Calu3 (cell line): Measurements from ENCODE around the gene RGSL1. TPM values are rescaled to one million over a fixed set of nuclear protein-coding genes. Genes with fewer than 3 reads are reported as not detected.
"Not testable (repeated sequence)": the region's sequence is repeated elsewhere in the genome, so short reads cannot be mapped to it uniquely, and the experiment has no call there.

ENCODE experiments used
- BruUV-seq: library from RNA; stranded (reverse); fragments of 400-500 nt; replicated peaks from 2 replicates; lab custom pipeline; 2021; lab: Mats Ljungman, UMichigan
- CTCF ChIA-PET: fragments of 300-600 bp; sonication (Branson Sonifier 250); formaldehyde crosslinking; loops from one replicate; lab custom pipeline; 2022; ENCODE audit warnings: antibody characterized with exemption; lab: Charles Lee
- DNase-seq: peaks from one replicate; pipeline ENCODE4 v3.0.0; 2022
- H3K27ac Mint-ChIP-seq: one replicate; pipeline ENCODE4 v1.8.0; 2022; ENCODE audit warnings: mixed read lengths; ENCODE audit not compliant: unreplicated experiment
- H3K27me3 Mint-ChIP-seq: one replicate; pipeline ENCODE4 v1.8.0; 2022; ENCODE audit warnings: mixed read lengths; ENCODE audit not compliant: unreplicated experiment
- H3K36me3 Mint-ChIP-seq: one replicate; pipeline ENCODE4 v1.8.0; 2022; ENCODE audit warnings: mild to moderate bottlenecking, moderate library complexity, mixed read lengths; ENCODE audit not compliant: insufficient read depth, unreplicated experiment
- H3K4me1 Mint-ChIP-seq: one replicate; pipeline ENCODE4 v1.8.0; 2022; ENCODE audit warnings: mild to moderate bottlenecking, low read depth, mixed read lengths; ENCODE audit not compliant: unreplicated experiment
- H3K4me3 Mint-ChIP-seq: one replicate; pipeline ENCODE4 v1.8.0; 2022; ENCODE audit warnings: mild to moderate bottlenecking, low read depth, moderate library complexity, mixed read lengths; ENCODE audit not compliant: unreplicated experiment
- H3K9me3 Mint-ChIP-seq: one replicate; pipeline ENCODE4 v1.8.0; 2022; ENCODE audit warnings: low read depth, mixed read lengths; ENCODE audit not compliant: unreplicated experiment
- CTCF ChIP-seq: fragments of 200-600 bp; IDR thresholded peaks from one replicate; pipeline ENCODE4 v1.8.0; 2022; ENCODE audit warnings: antibody characterized with exemption; ENCODE audit not compliant: unreplicated experiment
- intact Hi-C: fragments of 100-400 bp; cut with micrococcal nuclease; formaldehyde crosslinking; loops from one replicate; pipeline ENCODE4 v1.10.0; 2022; ENCODE audit not compliant: unreplicated experiment
- total RNA-seq: library from RNA; stranded (reverse); gene quantifications from 2 replicates; pipeline ENCODE4 v1.2.3, GENCODE V29; 2022

RGSL1 gene
- total RNA-seq, 1 experiment from 2014 or later = not detected

DNA sequence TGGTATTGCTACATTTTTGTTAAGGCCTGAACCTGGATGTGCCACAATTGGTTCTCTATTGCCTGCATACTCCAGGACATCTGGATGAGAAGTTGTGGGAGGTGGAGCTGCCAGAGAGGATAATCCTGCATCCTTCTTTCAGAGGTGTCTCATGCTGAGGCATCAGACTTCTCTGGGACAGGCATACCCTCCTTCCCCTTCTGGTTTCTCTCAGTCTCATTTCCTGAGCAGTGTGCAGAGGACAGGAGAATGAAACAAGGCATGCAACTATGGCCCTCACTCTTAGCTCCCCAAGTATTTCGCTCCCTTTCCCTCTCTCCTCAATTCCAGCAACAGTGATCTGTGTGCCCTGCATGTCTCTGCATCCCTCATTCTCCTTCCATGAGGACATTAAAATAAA, 7.6 kb upstream of the RGSL1 start:
- intact Hi-C loops = no loop called here
- H3K36me3 Mint-ChIP-seq = no peaks in the 10 kb centered on the region
- DNase-seq = no peak
- no peak overlapping the region for H3K4me3 Mint-ChIP-seq
- no peaks in the 10 kb centered on the region for H3K4me1 Mint-ChIP-seq
- H3K9me3 Mint-ChIP-seq = peaks cover 2% of the 10 kb centered on the region
- CTCF ChIA-PET = no interaction called here
- peaks cover 35% of the 10 kb centered on the region for H3K27me3 Mint-ChIP-seq
- H3K27ac Mint-ChIP-seq = no peak overlapping the region
- no TSS peak for BruUV-seq
- no peak for TF ChIP-seq CTCF

DNA sequence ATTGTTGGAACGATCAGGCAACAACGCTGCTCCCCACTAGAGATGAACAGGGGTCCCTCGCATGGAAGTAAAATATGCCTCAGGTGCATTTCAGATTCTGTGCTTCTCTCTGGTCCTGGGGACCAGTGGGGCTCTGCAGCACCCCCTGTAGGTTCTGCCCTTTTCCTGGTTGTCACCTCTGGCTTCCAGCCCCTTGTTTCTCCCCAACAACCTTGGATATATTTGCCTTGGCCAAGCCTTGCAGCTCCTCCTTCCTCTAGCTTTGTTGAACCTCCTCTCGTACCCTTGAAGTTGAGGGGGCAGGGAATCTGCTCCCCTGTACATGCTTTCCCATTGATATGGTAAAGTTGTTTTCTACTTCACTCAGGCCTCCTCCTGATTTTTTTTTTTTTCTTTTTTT, 5.4 kb upstream of the RGSL1 start:
- intact Hi-C loops = no loop called here
- H3K9me3 Mint-ChIP-seq = no peaks in the 10 kb centered on the region
- no TSS peak for BruUV-seq
- H3K4me1 Mint-ChIP-seq = no peaks in the 10 kb centered on the region
- no peak for DNase-seq
- TF ChIP-seq CTCF = no peak
- H3K4me3 Mint-ChIP-seq = no peak overlapping the region
- no peak overlapping the region for H3K27ac Mint-ChIP-seq
- H3K27me3 Mint-ChIP-seq = peaks cover 30% of the 10 kb centered on the region
- no peaks in the 10 kb centered on the region for H3K36me3 Mint-ChIP-seq
- CTCF ChIA-PET = interaction anchor here (0.7 to 0.8 kb wide), 2 partner anchors 151 to 164 kb away, joined by 3 read pairs; no protein-coding TSS in a partner anchor

DNA sequence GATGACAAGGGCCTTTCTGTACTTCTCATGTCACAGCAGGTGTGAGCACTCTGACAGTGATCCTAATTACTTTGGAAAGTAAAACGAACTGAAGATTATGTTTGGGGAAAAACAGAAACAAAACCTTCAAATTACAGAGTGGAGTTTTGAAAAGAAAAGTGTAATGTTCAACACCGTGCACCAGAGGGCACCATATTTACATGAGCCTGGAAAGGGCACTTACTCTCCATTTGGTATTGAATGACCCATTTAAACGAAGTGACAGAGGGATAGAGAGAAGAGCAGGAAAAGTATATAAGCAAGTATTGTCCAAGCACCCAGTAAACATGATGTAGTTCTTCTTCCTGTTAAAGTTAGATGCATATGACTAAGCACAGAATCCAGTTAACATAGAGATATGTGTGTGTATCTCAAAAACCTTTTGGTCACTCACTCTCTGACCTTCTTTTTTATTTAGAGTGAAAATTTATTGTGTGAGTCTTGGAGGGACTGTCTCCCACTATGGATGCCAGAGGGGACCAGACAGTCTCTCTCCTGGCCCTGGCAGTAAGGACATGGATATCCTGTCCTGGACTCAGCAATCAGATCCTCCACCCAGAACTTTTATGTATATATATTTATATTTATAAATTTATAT, 3.8 kb upstream of the RGSL1 start:
- no peaks in the 10 kb centered on the region for H3K4me1 Mint-ChIP-seq
- H3K9me3 Mint-ChIP-seq = no peaks in the 10 kb centered on the region
- H3K4me3 Mint-ChIP-seq = no peak overlapping the region
- peak; percentile 60 for DNase-seq
- peak; percentile 55 for TF ChIP-seq CTCF
- H3K36me3 Mint-ChIP-seq = no peaks in the 10 kb centered on the region
- intact Hi-C loops = loop anchor here (1.0 to 2.0 kb wide), 3 partner anchors 143 to 362 kb away; partner anchors contain the start of gene RNASEL
- no TSS peak for BruUV-seq
- CTCF ChIA-PET = no interaction called here
- peaks cover 40% of the 10 kb centered on the region for H3K27me3 Mint-ChIP-seq
- no peak overlapping the region for H3K27ac Mint-ChIP-seq

DNA sequence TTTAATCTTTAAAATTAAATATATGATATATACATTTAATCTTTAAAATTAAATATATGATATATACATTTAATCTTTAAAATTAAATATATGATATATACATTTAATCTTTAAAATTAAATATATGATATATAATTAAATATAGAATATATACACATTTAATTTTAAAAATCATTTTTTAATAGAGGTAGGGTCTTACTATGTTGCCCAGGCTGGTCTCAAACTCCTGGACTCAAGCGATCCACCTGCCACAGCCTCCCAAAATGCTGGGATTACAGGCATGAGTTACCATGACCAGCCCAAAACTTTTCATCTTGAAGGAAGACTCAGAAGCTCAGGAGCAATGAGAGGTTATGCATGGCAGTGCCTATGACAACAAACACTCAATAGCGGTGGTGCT, 2.8 kb upstream of the RGSL1 start:
- DNase-seq, H3K4me1 Mint-ChIP-seq, H3K36me3 Mint-ChIP-seq, H3K27ac Mint-ChIP-seq, CTCF ChIA-PET, BruUV-seq, H3K9me3 Mint-ChIP-seq, H3K4me3 Mint-ChIP-seq: not testable (repeated sequence)
- intact Hi-C loops = loop anchor here (2.0 kb wide), 1 partner anchor 142 kb away; the partner anchor contains the start of gene RNASEL
- H3K27me3 Mint-ChIP-seq = peaks cover 46% of the 10 kb centered on the region

GRCh38 chr1:182447660-182448059, 2.3 kb upstream of the RGSL1 start:
- CTCF ChIA-PET = no interaction called here
- no TSS peak for BruUV-seq

More at GRCh38 chr1:182447660-182448059, 2.3 kb upstream of the RGSL1 start:
- Mint-ChIP-seq H3K9me3 (no peaks in the 10 kb centered on the region), H3K27ac (no peak overlapping the region), H3K36me3 (no peaks in the 10 kb centered on the region), H3K4me1 (no peaks in the 10 kb centered on the region), H3K4me3 (no peak overlapping the region), H3K27me3 (peaks cover 45% of the 10 kb centered on the region)
- no peak for DNase-seq
- TF ChIP-seq CTCF = no peak
- intact Hi-C loops = loop anchor here (2.0 kb wide), 1 partner anchor 141 kb away; the partner anchor contains the start of gene RNASEL
